ENCODE results near the gene SNX11.

The SNX11 gene

DNA sequence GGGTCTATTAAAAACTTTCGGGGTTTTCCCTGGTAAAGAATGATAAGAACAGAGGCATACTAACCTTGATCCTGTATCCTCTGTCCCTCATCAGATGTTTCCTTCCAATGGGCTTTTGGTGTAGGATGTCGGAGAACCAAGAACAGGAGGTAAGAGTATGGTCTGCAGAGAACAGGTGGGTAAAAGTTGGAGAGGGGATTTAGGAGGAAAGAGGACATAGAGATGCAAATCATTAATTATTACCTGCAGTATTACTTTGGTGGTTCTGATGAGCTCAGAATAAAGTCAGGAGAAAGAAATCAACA is 4.3 kb downstream of the SNX11 start:
- no peak overlapping the region for H3K27ac ChIP-seq
- TF ChIP-seq ZFX (IDR thresholded peaks at IDR 0.05) = no peak
- TF ChIP-seq, protein P1, sequence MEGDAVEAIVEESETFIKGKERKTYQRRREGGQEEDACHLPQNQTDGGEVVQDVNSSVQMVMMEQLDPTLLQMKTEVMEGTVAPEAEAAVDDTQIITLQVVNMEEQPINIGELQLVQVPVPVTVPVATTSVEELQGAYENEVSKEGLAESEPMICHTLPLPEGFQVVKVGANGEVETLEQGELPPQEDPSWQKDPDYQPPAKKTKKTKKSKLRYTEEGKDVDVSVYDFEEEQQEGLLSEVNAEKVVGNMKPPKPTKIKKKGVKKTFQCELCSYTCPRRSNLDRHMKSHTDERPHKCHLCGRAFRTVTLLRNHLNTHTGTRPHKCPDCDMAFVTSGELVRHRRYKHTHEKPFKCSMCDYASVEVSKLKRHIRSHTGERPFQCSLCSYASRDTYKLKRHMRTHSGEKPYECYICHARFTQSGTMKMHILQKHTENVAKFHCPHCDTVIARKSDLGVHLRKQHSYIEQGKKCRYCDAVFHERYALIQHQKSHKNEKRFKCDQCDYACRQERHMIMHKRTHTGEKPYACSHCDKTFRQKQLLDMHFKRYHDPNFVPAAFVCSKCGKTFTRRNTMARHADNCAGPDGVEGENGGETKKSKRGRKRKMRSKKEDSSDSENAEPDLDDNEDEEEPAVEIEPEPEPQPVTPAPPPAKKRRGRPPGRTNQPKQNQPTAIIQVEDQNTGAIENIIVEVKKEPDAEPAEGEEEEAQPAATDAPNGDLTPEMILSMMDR (conservative IDR thresholded peaks at IDR 0.05) = no peak

DNA sequence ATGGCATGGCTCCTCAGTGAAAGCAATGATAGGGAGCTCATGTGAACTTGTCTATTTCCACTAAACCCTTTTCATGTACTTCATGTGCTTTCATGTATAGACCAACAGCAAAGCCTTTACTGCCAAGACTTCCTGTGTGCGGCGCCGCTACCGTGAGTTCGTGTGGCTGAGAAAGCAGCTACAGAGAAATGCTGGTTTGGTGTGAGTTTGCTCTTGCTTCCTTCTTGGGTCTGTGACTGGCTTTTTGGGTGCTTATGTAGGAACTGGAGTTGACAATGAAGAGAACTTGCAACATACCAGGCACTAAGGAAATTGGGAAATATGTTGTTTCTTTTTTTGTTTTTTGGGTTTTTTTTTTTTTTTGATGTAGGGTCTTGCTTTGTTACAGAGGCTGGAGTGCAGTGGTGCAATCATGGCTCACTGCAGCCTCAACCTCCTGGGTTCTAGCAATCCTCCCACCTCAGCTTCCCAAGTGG is 5.7 kb downstream of the SNX11 start:
- no peak for TF ChIP-seq ZFX (IDR thresholded peaks at IDR 0.05)
- TF ChIP-seq, protein P1 (conservative IDR thresholded peaks at IDR 0.05) = no peak

DNA sequence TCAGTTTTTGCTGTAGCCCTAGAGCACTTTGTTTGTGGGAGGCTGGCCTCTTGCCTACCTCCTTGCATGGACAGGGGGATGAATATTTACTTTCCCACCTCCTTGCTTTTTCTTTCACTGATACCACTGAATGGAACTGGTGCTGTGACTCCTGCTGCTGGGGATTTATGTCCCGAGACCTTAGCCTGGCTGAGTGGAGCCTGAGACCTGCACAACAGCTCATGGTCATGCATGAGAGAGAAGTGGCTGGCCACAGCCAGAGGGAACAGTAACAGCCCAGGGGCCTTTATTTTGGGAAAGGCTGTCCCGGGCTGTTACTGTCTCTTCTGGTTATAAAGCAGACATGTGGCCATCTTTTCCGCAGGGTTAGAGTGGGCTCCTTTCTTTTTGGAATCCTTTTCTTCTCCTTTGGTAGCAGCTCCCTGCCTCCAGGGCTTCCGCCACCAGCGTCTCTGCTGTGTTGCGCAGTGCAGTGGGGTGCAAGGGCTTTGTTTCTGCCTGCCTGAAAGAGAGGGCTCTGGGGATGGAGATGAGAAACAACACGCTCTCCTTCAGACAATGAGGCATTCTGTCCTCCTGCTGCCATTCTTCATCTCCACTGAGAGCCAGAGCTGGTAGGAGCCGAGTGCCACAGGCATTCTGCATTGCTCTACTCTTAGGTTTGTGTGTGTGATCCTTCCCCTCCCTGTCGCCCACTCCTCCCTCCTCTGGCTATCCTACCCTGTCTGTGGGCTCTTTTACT is 14.5 kb downstream of the SNX11 start:
- no peak overlapping the region for H3K27ac ChIP-seq
- TF ChIP-seq, protein P1 (conservative IDR thresholded peaks at IDR 0.05) = no peak
- no peak for TF ChIP-seq ZFX (IDR thresholded peaks at IDR 0.05)

More for the DNA sequence above, 5.7 kb downstream of the SNX11 start:
- H3K27ac ChIP-seq = no peak overlapping the region

DNA sequence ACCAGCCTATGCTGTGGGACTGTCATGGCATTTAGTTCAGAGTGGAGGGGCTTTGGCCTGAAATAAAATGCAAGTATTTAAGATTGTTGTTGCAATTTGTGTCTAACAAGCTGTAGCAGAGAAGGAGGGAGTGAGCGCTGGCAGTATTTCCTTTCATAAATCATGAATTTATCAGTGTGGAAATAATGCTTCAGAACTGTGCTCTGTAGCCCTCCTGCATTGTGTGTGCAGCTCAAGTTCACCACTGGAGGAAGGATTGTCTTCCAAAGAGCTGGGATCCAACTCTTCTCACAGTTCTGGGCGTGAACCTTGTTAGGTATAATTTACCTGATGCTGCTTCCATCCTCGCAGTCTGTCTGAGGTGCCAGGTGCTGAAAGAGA is 15.1 kb downstream of the SNX11 start:
- H3K27ac ChIP-seq = no peak overlapping the region
- no peak for TF ChIP-seq ZFX (IDR thresholded peaks at IDR 0.05)
- TF ChIP-seq, protein P1 (conservative IDR thresholded peaks at IDR 0.05) = no peak

DNA sequence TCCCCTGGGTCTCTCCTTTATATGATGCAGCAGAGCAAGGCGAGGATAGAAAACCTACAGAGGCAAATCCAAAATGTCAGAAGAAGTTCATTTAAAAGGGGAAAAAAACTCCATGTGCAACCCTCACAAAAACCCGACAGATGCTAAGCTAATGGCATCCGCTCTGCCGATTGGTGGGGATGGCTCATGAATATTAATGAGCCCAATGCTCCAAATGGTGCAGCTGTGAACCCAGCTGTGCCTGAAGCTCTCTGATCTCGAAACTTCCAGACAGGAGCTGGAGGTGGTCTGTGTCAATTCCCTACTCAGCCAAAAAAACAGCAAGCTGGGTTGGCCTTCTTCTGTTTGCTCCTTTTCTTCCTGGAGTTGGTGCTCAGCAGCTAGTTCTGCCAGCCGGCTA is 15.5 kb downstream of the SNX11 start:
- no peak for TF ChIP-seq ZFX (IDR thresholded peaks at IDR 0.05)
- TF ChIP-seq, protein P1 (conservative IDR thresholded peaks at IDR 0.05) = no peak
- H3K27ac ChIP-seq = no peak overlapping the region

DNA sequence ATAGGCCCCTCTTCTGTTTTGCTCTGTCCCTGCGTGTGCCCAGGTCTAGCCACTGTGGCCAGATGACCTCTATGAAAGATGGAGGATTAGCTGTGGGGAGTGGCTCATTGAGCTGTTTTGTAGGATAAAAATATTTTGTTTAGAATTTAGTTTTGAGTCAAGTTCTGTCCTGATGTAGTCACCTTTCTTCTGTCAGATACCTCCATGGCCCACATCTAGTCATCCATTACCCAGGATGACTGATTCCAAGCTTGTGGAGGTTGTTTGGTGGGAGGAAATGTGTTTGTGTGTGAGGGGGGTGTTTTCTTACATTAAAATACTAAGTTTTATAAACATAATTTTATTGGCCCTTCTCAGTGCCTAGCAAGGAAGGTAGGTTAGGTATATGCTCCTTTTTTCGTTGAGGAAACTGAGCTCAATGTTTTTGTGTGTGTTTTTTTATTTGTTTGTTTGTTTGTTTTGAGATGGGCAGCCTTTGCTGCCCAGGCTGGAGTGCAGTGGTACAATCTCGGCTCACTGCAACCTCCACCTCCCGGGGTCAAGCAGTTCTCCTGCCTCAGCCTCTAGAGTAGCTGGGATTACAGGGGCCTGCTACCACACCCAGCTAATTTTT is 16.3 kb downstream of the SNX11 start:
- no peak for TF ChIP-seq ZFX (IDR thresholded peaks at IDR 0.05)
- TF ChIP-seq, protein P1 (conservative IDR thresholded peaks at IDR 0.05) = no peak
- no peak overlapping the region for H3K27ac ChIP-seq

DNA sequence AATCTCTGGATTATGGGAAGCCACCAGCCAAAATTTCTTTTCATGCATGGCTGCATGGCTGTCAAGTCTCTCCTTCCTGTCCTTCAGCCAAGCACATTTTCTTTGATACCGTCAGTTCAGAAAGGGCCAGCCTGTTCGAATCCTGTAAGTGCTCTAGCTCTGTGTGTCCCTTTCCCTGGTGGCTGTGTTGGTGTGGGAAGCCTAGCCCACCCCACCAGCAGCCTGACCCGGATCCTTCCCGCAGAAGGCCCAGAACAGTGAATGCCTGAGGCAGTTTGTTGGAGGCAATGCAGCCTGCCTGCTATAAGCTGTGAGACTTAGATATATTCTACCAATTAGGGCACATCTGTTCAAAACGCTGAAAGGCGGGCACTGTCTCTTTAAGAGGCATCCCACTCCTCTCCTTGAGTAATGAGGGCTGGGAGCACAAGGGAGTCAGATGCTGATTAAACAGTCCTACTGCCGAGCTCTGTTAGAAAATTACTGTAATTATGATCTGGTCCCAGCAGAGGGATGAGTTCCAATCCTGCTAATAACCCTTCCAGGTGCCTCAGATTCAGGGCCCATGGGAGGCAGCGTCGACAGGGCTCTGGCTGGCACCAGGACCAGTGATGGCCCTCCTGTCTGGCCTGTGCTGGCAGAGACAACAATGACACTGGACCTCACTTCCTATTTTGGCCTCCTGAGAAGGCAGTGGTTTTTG is 18.4 kb downstream of the SNX11 start:
- TF ChIP-seq, protein P1 (conservative IDR thresholded peaks at IDR 0.05) = no peak
- TF ChIP-seq ZFX (IDR thresholded peaks at IDR 0.05) = no peak
- H3K27ac ChIP-seq = no peak overlapping the region

Data from C4-2B (cell line).